Measurements from ENCODE around the gene ATP8B3. TPM values are rescaled to one million over a fixed set of nuclear protein-coding genes. Genes with fewer than 3 reads are reported as not detected.

ATP8B3 gene
- total and polyA plus RNA-seq, 2 donors (not counting 1 experiment from before 2014, with no cell fraction given) = 2.3 to 3.0 TPM

DNA sequence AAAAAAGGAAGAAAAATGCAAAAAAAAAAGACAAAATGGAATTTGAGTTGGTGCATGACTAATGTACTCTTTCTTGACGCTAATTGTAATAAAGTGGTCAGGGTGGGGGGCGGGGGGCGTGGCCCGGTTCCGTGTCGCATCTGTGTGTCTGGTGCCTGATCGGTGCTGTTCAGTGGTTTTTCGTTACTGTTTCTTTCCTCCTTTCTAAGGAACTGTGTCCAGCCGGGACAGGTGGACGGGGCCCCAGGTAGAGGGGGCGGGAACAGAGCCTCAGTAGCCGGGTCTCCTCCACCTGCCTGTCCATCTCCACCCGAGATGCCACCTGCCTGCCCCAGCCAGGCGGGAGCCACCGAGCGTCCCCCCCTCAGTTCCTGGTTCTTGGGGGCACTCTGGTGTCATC is 32.5 kb downstream of the ATP8B3 start:
- Histone ChIP-seq H3K9ac (ENCODE audit: insufficient read depth, low read length) (no peak overlapping the region), H3K4me1 (ENCODE audit: control insufficient read depth, extremely low read depth, insufficient read depth, low read length) (no peaks in the 10 kb centered on the region), H3K27me3 (ENCODE audit: control insufficient read depth, insufficient read depth, low read length) (peaks cover 28% of the 10 kb centered on the region), H4K20me1 (ENCODE audit: control insufficient read depth, extremely low read depth, insufficient read depth, low read length) (no peaks in the 10 kb centered on the region), H3K79me2 (ENCODE audit: control insufficient read depth, insufficient read depth, low read length) (no peaks in the 10 kb centered on the region), H2AFZ (ENCODE audit: low read length) (no peak overlapping the region), H3K36me3 (ENCODE audit: control insufficient read depth, insufficient read depth, low read length) (no peaks in the 10 kb centered on the region), H3K4me3 (replicated peaks in 1 of 4; ENCODE audit: control extremely low read depth in 1 of 4, insufficient read depth in 1 of 4, low read depth in 3 of 4, low read length in 4 of 4) (no peak overlapping the region), H3K27ac (ENCODE audit: insufficient read depth, low read length) (no peak overlapping the region), H3K9me3 (ENCODE audit: control insufficient read depth, insufficient read depth, low read depth, low read length) (no peaks in the 10 kb centered on the region), H3K4me2 (ENCODE audit: extremely low read depth, insufficient read depth, low read length) (no peak overlapping the region)
- TF ChIP-seq, protein P1, sequence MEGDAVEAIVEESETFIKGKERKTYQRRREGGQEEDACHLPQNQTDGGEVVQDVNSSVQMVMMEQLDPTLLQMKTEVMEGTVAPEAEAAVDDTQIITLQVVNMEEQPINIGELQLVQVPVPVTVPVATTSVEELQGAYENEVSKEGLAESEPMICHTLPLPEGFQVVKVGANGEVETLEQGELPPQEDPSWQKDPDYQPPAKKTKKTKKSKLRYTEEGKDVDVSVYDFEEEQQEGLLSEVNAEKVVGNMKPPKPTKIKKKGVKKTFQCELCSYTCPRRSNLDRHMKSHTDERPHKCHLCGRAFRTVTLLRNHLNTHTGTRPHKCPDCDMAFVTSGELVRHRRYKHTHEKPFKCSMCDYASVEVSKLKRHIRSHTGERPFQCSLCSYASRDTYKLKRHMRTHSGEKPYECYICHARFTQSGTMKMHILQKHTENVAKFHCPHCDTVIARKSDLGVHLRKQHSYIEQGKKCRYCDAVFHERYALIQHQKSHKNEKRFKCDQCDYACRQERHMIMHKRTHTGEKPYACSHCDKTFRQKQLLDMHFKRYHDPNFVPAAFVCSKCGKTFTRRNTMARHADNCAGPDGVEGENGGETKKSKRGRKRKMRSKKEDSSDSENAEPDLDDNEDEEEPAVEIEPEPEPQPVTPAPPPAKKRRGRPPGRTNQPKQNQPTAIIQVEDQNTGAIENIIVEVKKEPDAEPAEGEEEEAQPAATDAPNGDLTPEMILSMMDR (conservative IDR thresholded peaks at IDR 0.05 in 1 of 2, IDR thresholded peaks at IDR 0.05 in 1 of 2; ENCODE audit: low read depth in 1 of 2, low read length in 2 of 2) = no peak
- TF ChIP-seq EZH2 (IDR thresholded peaks at IDR 0.05; ENCODE audit: low read length, missing control alignments) = no peak
- DNase-seq (ENCODE audit: low read depth in 2 of 2) = no peak

DNA sequence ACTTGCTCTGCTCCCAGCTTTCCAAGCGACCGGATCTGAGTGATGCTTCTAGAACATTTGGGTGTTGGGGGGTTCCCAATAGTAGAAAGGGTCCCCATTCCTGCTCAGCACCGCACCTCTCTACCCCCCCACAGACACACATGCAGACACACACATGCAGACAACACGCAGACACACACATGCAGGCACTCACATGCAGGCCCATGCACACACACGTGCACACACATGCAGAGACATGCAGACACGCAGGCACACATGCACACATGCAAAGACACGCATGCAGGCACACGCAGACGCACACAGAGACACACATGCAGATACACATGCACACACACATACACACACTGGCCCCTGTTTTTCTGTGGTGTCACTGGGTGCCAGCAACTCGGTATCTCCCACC is 34.9 kb downstream of the ATP8B3 start:
- H3K4me3 ChIP-seq (replicated peaks in 1 of 4; ENCODE audit: control extremely low read depth in 1 of 4, insufficient read depth in 1 of 4, low read depth in 3 of 4, low read length in 4 of 4) = no peak overlapping the region
- H3K36me3 ChIP-seq (ENCODE audit: control insufficient read depth, insufficient read depth, low read length) = no peaks in the 10 kb centered on the region
- no peak overlapping the region for H3K9ac ChIP-seq (ENCODE audit: insufficient read depth, low read length)
- H2AFZ ChIP-seq (ENCODE audit: low read length) = no peak overlapping the region
- DNase-seq (ENCODE audit: low read depth in 2 of 2) = no peak
- no peaks in the 10 kb centered on the region for H3K79me2 ChIP-seq (ENCODE audit: control insufficient read depth, insufficient read depth, low read length)
- peaks cover 25% of the 10 kb centered on the region for H3K27me3 ChIP-seq (ENCODE audit: control insufficient read depth, insufficient read depth, low read length)
- no peaks in the 10 kb centered on the region for H3K4me1 ChIP-seq (ENCODE audit: control insufficient read depth, extremely low read depth, insufficient read depth, low read length)
- no peak overlapping the region for H3K4me2 ChIP-seq (ENCODE audit: extremely low read depth, insufficient read depth, low read length)
- no peak overlapping the region for H3K27ac ChIP-seq (ENCODE audit: insufficient read depth, low read length)
- H4K20me1 ChIP-seq (ENCODE audit: control insufficient read depth, extremely low read depth, insufficient read depth, low read length) = no peaks in the 10 kb centered on the region
- TF ChIP-seq, protein P1 (conservative IDR thresholded peaks at IDR 0.05 in 1 of 2, IDR thresholded peaks at IDR 0.05 in 1 of 2; ENCODE audit: low read depth in 1 of 2, low read length in 2 of 2) = no peak
- peak; percentile 35 for TF ChIP-seq EZH2 (IDR thresholded peaks at IDR 0.05; ENCODE audit: low read length, missing control alignments)
- no peaks in the 10 kb centered on the region for H3K9me3 ChIP-seq (ENCODE audit: control insufficient read depth, insufficient read depth, low read depth, low read length)

DNA sequence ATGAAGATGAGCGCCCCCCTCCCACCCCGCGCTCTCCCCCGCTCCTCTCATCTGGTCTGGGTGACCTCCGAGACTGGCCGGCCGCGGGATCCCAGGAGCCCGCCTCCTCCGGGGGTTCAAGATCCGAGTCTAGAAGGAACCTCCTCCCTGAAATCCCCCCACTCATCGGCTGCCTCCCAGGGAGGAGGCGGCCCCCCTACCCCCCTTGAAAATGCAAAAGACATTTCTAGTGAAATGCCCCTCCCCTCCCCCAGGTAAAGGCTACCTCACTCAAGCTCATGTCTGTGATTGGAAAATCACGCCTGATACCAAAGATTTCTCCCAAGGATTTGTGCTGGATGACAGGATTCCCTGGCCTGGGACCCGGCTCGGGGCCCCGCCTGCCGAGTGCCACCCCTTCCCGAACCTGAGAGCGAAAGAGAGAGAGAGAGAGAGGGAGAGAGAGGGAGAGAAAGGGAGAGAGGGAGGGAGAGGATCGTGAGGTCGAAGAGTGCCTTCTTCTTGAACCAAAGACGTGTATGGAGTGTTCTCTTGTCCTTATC is 35.4 kb downstream of the ATP8B3 start:
- H3K9ac ChIP-seq (ENCODE audit: insufficient read depth, low read length) = no peak overlapping the region
- no peaks in the 10 kb centered on the region for H3K79me2 ChIP-seq (ENCODE audit: control insufficient read depth, insufficient read depth, low read length)
- H3K4me1 ChIP-seq (ENCODE audit: control insufficient read depth, extremely low read depth, insufficient read depth, low read length) = no peaks in the 10 kb centered on the region
- TF ChIP-seq, protein P1 (conservative IDR thresholded peaks at IDR 0.05 in 1 of 2, IDR thresholded peaks at IDR 0.05 in 1 of 2; ENCODE audit: low read depth in 1 of 2, low read length in 2 of 2) = no peak
- peak; percentile 81 for TF ChIP-seq EZH2 (IDR thresholded peaks at IDR 0.05; ENCODE audit: low read length, missing control alignments)
- DNase-seq (ENCODE audit: low read depth in 2 of 2) = no peak
- H3K27ac ChIP-seq (ENCODE audit: insufficient read depth, low read length) = no peak overlapping the region
- no peak overlapping the region for H3K4me3 ChIP-seq (replicated peaks in 1 of 4; ENCODE audit: control extremely low read depth in 1 of 4, insufficient read depth in 1 of 4, low read depth in 3 of 4, low read length in 4 of 4)
- H3K36me3 ChIP-seq (ENCODE audit: control insufficient read depth, insufficient read depth, low read length) = no peaks in the 10 kb centered on the region
- H3K9me3 ChIP-seq (ENCODE audit: control insufficient read depth, insufficient read depth, low read depth, low read length) = no peaks in the 10 kb centered on the region
- no peak overlapping the region for H2AFZ ChIP-seq (ENCODE audit: low read length)
- no peaks in the 10 kb centered on the region for H4K20me1 ChIP-seq (ENCODE audit: control insufficient read depth, extremely low read depth, insufficient read depth, low read length)
- H3K27me3 ChIP-seq (ENCODE audit: control insufficient read depth, insufficient read depth, low read length) = peaks cover 25% of the 10 kb centered on the region
- no peak overlapping the region for H3K4me2 ChIP-seq (ENCODE audit: extremely low read depth, insufficient read depth, low read length)

All from fibroblast of lung (primary cell).